Colonic mucosa (tissue), 4 donors: ENCODE measurements around the gene YARS1. TPM values are rescaled to one million over a fixed set of nuclear protein-coding genes. Genes with fewer than 3 reads are reported as not detected.

Source experiments
- DNase-seq: peaks from one replicate; pipeline ENCODE4 v3.0.0-alpha.2; 2020
- H3K27ac ChIP-seq: fragments of 200-600 bp; one replicate; pipeline ENCODE4 v1.8.0; 2021
- H3K27me3 ChIP-seq: fragments of 200-600 bp; one replicate; pipeline ENCODE4 v1.8.0; 2021
- H3K36me3 ChIP-seq: fragments of 200-600 bp; one replicate; pipeline ENCODE4 v1.8.0; 2021
- H3K4me1 ChIP-seq: fragments of 200-600 bp; one replicate; pipeline ENCODE4 v1.8.0; 2021; ENCODE audit warnings: mild to moderate bottlenecking
- H3K4me3 ChIP-seq: fragments of 200-600 bp; one replicate; pipeline ENCODE4 v1.8.0; 2021
- H3K9ac ChIP-seq, 2 donors: one replicate each; pipeline ENCODE4 v1.7.0; 2013; ENCODE audit warnings: control low read depth in 2 of 2, low read depth in 2 of 2, low read length in 2 of 2
- H3K9me3 ChIP-seq: fragments of 200-600 bp; one replicate; pipeline ENCODE4 v1.8.0; 2021
- intact Hi-C: fragments of 100-400 bp; cut with DNase I; formaldehyde crosslinking; loops from one replicate; pipeline ENCODE4 v1.14.1; 2022
- total RNA-seq, 2 donors: library from RNA; stranded (reverse); fragmentation: NEBNext Ultra II Directional in 1 of 2; extraction: Animal tissue kit (Norgen Biotek cat#: 25700) in 1 of 2; gene quantifications; one replicate each; pipeline ENCODE4 v1.2.1, GENCODE V29; 2021
- TF ChIP-seq, protein P1 (sequence below): fragments of 200-600 bp; IDR thresholded peaks from one replicate; pipeline ENCODE4 v1.8.0; 2022; ENCODE audit warnings: antibody characterized with exemption, mild to moderate bottlenecking
- donor health status: healthy.
- donor health status: DM: no; HTN: no; CAD: no.
- donor health status: DM: no; HTN: no; CAD: no.

The YARS1 gene
- total RNA-seq, 2 donors from 2014 or later: 60.2 to 116 TPM

DNA sequence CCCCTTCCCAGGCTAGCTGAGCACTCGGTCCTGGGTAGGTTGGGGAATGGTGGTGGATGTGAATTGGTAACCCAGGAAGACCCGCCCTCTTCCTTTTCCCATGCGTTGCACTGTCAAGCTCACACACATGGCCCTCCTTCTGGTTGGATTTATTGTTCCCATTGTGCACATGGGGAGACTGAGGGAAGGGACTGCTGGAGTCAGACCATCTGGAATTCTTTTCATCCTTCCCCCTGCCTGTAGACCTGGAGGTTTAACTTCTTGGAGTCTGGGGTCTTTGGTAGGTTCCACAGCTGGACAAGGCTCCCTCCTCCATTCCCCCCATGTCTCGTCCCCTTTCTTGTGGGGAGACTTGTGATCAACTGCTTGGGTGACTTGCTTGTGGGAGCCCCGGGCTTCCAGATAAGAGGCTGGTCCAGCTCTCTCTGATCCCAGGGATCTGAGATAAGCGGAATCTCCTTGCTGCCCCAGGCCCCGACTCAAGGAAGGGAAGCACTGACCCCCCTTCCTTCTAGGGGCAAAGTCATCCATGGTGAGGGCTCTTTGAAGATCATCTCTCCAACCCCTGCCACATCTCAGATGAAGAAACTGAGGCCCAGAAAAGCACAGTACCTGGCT, 58.9 kb downstream of the YARS1 start:
- intact Hi-C loops: no loop called here
- H3K27ac ChIP-seq: peak overlapping the region; percentile 91
- peaks cover 31% of the 10 kb centered on the region for H3K4me1 ChIP-seq
- TF ChIP-seq, protein P1, sequence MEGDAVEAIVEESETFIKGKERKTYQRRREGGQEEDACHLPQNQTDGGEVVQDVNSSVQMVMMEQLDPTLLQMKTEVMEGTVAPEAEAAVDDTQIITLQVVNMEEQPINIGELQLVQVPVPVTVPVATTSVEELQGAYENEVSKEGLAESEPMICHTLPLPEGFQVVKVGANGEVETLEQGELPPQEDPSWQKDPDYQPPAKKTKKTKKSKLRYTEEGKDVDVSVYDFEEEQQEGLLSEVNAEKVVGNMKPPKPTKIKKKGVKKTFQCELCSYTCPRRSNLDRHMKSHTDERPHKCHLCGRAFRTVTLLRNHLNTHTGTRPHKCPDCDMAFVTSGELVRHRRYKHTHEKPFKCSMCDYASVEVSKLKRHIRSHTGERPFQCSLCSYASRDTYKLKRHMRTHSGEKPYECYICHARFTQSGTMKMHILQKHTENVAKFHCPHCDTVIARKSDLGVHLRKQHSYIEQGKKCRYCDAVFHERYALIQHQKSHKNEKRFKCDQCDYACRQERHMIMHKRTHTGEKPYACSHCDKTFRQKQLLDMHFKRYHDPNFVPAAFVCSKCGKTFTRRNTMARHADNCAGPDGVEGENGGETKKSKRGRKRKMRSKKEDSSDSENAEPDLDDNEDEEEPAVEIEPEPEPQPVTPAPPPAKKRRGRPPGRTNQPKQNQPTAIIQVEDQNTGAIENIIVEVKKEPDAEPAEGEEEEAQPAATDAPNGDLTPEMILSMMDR: no peak
- H3K27me3 ChIP-seq: no peaks in the 10 kb centered on the region
- no peaks in the 10 kb centered on the region for H3K9me3 ChIP-seq
- no peak overlapping the region for H3K4me3 ChIP-seq
- DNase-seq: no peak
- no peaks in the 10 kb centered on the region for H3K36me3 ChIP-seq
- H3K9ac ChIP-seq: peak overlapping the region in 1 of 2 donors; percentile 88

DNA sequence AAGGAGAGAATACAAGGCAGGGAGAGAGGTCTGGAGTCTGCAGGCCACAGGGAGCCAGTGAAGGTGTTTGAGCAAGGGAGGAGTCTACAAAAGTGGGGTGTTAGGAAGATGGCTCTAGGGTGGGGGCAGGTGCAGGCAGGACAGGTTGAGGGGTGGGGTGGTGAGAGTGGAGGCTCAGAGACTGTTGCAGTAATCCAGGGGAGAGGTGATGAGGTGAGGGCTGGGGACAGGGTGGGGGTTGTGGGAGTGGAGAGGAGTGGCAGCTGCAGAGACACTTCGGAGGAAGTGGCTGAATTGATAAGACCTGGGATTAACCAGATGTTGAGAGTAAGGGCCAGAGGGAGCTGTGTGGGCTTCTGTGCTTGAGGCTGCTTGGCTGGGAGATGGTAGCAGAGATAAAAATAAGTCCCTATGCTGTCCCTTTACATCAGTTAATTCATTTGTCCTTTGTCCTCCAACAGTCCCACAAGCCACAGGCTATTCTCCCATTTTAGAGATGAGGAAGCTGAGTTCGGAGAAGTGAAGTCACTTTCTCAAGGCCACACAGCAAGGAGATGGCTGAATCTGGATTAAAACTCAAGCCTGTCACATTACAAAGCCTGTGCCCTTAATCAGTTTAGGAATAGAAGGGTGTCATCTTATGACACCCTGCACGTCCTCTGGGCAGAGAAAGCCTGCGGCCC, 59.8 kb downstream of the YARS1 start:
- Histone ChIP-seq H3K9me3 (no peaks in the 10 kb centered on the region), H3K27me3 (no peaks in the 10 kb centered on the region), H3K36me3 (no peaks in the 10 kb centered on the region), H3K4me1 (peaks cover 33% of the 10 kb centered on the region), H3K27ac (peak overlapping the region; percentile 91), H3K4me3 (no peak overlapping the region), H3K9ac (peak overlapping the region in 1 of 2 donors; percentile 88)
- intact Hi-C loops: no loop called here
- TF ChIP-seq, protein P1: no peak
- DNase-seq: peak; percentile 64

DNA sequence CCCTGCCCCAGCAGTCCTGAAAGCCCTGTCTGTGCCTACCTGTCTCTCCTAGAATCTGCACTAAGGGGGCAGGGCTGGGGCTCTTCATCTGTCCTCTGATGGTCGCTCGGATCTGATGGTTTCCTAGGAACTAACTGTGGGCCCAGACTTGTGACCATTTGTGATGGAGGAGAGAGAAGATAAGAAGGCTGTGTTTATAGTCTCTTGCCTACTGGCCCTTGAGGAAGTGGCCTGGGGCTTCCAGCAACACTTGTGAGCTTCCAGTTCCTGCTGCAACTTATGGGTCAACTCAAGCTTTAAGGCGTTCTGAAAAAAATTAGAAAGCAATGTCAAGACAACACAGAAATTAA, 61.4 kb downstream of the YARS1 start:
- Histone ChIP-seq H3K9ac (peak overlapping the region in 1 of 2 donors; percentile 46), H3K27ac (peak overlapping the region; percentile 36), H3K9me3 (no peaks in the 10 kb centered on the region), H3K4me1 (peaks cover 23% of the 10 kb centered on the region), H3K4me3 (no peak overlapping the region), H3K27me3 (no peaks in the 10 kb centered on the region), H3K36me3 (no peaks in the 10 kb centered on the region)
- no peak for DNase-seq
- intact Hi-C loops: no loop called here
- TF ChIP-seq, protein P1: no peak

DNA sequence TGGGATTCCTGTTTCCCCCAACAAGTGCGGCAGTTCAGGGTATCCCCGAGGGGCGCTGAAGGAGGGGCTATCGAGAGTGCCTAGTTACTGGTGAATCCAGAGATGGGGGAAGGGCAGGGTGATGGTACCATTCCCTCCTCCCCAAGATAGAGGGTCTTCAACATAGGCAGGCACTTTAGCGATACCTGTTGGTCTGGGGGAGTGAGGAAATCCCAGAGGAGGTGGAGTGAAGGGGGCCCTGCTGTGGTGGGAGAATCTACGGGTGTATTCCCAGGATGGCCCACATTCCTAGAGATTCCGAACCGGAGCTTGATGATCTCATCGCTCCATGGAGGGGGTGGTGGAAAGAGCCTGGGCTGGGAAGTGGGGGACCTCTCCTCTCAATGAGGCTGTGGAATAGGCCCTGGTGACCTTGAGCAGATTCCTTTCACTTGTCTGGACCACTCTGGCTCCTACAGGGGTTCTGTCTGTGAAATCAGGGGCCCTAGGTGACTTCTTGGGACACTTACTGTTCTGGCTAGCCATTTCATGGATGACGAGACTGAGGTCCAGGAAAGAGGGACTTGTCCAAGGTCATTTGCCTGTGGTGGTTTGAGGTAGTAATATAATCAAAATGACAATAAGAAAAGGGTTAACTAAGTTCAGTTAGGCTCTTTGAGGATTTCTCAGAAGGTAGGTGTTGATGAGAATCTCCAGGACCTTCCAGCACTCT, 61.9 kb downstream of the YARS1 start:
- Histone ChIP-seq H3K9ac (peak overlapping the region; percentile 12 to 46), H3K9me3 (no peaks in the 10 kb centered on the region), H3K27me3 (no peaks in the 10 kb centered on the region), H3K4me1 (peaks cover 23% of the 10 kb centered on the region), H3K4me3 (no peak overlapping the region), H3K36me3 (no peaks in the 10 kb centered on the region), H3K27ac (peak overlapping the region; percentile 36)
- DNase-seq: no peak
- intact Hi-C loops: no loop called here
- TF ChIP-seq, protein P1: no peak

DNA sequence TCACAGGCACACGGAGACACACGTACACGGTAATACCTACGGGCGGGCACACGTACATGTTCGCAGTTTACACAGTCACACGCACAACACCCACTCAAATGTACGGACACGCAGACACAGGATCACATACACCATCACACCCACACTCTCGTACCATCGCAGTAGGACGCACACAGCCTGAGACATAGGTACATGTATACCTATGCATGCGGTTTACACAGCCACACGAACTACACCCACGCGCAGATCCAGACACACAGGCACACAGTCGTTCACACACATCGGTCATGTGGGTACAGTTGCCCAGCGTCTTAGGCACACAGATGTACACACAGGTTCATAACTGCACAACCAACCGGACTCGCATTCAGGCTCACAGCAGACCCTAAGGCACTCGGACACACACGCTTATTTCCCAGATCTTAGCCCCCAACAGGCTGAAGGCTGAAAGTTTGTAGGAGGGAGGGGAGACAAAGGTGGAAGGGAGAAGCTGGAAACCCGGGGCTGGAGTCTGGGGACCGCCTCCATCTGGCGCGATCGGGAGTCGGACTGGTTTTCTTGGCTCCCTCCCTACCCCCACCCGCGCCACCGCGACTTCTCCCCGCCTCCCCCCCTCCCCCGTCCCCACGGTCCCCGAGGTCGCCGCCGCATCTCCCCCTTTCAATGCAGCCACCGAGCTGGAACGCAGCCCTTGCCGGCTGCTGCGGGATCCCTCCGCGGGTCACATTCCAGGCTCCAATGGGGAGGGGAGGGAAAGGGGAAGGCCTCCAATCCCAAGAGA, 62.7 kb downstream of the YARS1 start:
- Histone ChIP-seq H3K27me3 (no peaks in the 10 kb centered on the region), H3K36me3 (no peaks in the 10 kb centered on the region), H3K27ac (no peak overlapping the region), H3K4me1 (peaks cover 23% of the 10 kb centered on the region), H3K9me3 (no peaks in the 10 kb centered on the region), H3K4me3 (peak overlapping the region; percentile 44), H3K9ac (peak overlapping the region; percentile 60 to 87)
- DNase-seq: peak; percentile 40
- intact Hi-C loops: no loop called here
- TF ChIP-seq, protein P1: no peak
